Measurements from ENCODE around the gene LIPJ. TPM values are rescaled to one million over a fixed set of nuclear protein-coding genes. Genes with fewer than 3 reads are reported as not detected.

LIPJ gene
- total RNA-seq, 1 experiment from 2014 or later: 0.09 TPM

- H3K4me1 Mint-ChIP-seq: no peaks in the 10 kb centered on the region
- ATAC-seq: no peak
- no peaks in the 10 kb centered on the region for H3K27me3 Mint-ChIP-seq (ENCODE audit: low read depth)
- H3K9me3 Mint-ChIP-seq: peaks cover 10% of the 10 kb centered on the region; the same call in 1 of the 2 replicates
- POLR2A ChIA-PET: no interaction called here
- H3K27ac Mint-ChIP-seq: no peak overlapping the region
- no peak overlapping the region for H3K4me3 Mint-ChIP-seq
- CTCF ChIA-PET: interaction anchor here (2.4 kb wide), 1 partner anchor 35 kb away, joined by 8 read pairs; the partner anchor contains the start of gene RNLS
- H3K36me3 Mint-ChIP-seq: no peaks in the 10 kb centered on the region
- TF ChIP-seq RELA (CRISPR knock-in tag; IDR thresholded peaks at IDR 0.05; ENCODE audit: borderline replicate concordance): no peak
- TF ChIP-seq ZBTB21 (CRISPR knock-in tag; IDR thresholded peaks at IDR 0.05; ENCODE audit: borderline replicate concordance): no peak
- TF ChIP-seq HMGXB4 (CRISPR knock-in tag; IDR thresholded peaks at IDR 0.05): no peak
- TF ChIP-seq ZNF532 (CRISPR knock-in tag; IDR thresholded peaks at IDR 0.05; ENCODE audit: borderline replicate concordance): no peak
- no peak for TF ChIP-seq CREB1 (CRISPR knock-in tag; IDR thresholded peaks at IDR 0.05)
- no peak for TF ChIP-seq USF2 (CRISPR knock-in tag; IDR thresholded peaks at IDR 0.05)
- no peak for TF ChIP-seq KAT7 (CRISPR knock-in tag; IDR thresholded peaks at IDR 0.05; ENCODE audit: borderline replicate concordance)
- no peak for TF ChIP-seq EMX1 (CRISPR knock-in tag; IDR thresholded peaks at IDR 0.05)
- no peak for DNase-seq (ENCODE audit: low spot score)
These were observed 31.3 kb downstream of the LIPJ start for GRCh38 chr10:88617772-88618300.

- no peaks in the 10 kb centered on the region for H3K4me1 Mint-ChIP-seq
- H3K9me3 Mint-ChIP-seq: peaks cover 10% of the 10 kb centered on the region; the same call in 1 of the 2 replicates
- ChIA-PET POLR2A (no interaction called here), CTCF (interaction anchor here (2.4 kb wide), 1 partner anchor 35 kb away, joined by 8 read pairs; the partner anchor contains the start of gene RNLS)
- no peaks in the 10 kb centered on the region for H3K36me3 Mint-ChIP-seq
- H3K27me3 Mint-ChIP-seq (ENCODE audit: low read depth): no peaks in the 10 kb centered on the region
- ATAC-seq (no peak), DNase-seq (ENCODE audit: low spot score) (no peak)
- no peak overlapping the region for H3K27ac Mint-ChIP-seq
- H3K4me3 Mint-ChIP-seq: no peak overlapping the region
- TF ChIP-seq ZNF512 (CRISPR knock-in tag; IDR thresholded peaks at IDR 0.05; ENCODE audit: borderline replicate concordance) (no peak), TEAD4 (CRISPR knock-in tag; IDR thresholded peaks at IDR 0.05) (no peak), TEAD1 (CRISPR knock-in tag; IDR thresholded peaks at IDR 0.05) (no peak), ESRRA (CRISPR knock-in tag; IDR thresholded peaks at IDR 0.05; ENCODE audit: borderline replicate concordance) (no peak), MAX (CRISPR knock-in tag; IDR thresholded peaks at IDR 0.05) (no peak), JAZF1 (CRISPR knock-in tag; IDR thresholded peaks at IDR 0.05) (no peak), RELA (CRISPR knock-in tag; IDR thresholded peaks at IDR 0.05; ENCODE audit: borderline replicate concordance) (no peak), PRDM15 (CRISPR knock-in tag; IDR thresholded peaks at IDR 0.05) (no peak), CDX4 (CRISPR knock-in tag; IDR thresholded peaks at IDR 0.05; ENCODE audit: borderline replicate concordance) (no peak), OVOL2 (CRISPR knock-in tag; IDR thresholded peaks at IDR 0.05; ENCODE audit: borderline replicate concordance) (no peak), FOXJ3 (CRISPR knock-in tag; IDR thresholded peaks at IDR 0.05; ENCODE audit: borderline replicate concordance) (no peak), ATF3 (CRISPR knock-in tag; conservative IDR thresholded peaks at IDR 0.05) (no peak), SMAD4 (CRISPR knock-in tag; IDR thresholded peaks at IDR 0.05) (no peak)
These were observed 31.9 kb downstream of the LIPJ start for GRCh38 chr10:88618496-88618895.
